B cell (primary cell): Measurements from ENCODE around the gene MED8. TPM values are rescaled to one million over a fixed set of nuclear protein-coding genes. Genes with fewer than 3 reads are reported as not detected.

Experiments used
- ATAC-seq: fragments of 200-7000 bp; cut with Tn5 transposase; one replicate; pipeline ENCODE4 v1.10.0; 2021; ENCODE audit warnings: low read depth, mild to moderate bottlenecking, moderate number of reproducible peaks, moderate library complexity
- CTCF ChIA-PET: fragments of 350-600 bp; sonication (Branson Sonifier 250); formaldehyde crosslinking; loops from one replicate; lab custom pipeline; 2021; ENCODE audit warnings: antibody characterized with exemption, inconsistent platforms; lab: Charles Lee
- POLR2A ChIA-PET: fragments of 350-600 bp; sonication (Branson Sonifier 250); formaldehyde crosslinking; loops from one replicate; lab custom pipeline; 2021; ENCODE audit warnings: antibody characterized with exemption; lab: Charles Lee
- DNase-seq: peaks from one replicate; pipeline ENCODE4 v3.0.0; 2013
- H2AFZ ChIP-seq: 2 replicates; pipeline ENCODE4 v1.6.1; 2012; ENCODE audit warnings: mild to moderate bottlenecking, low read depth, low read length; ENCODE audit not compliant: insufficient read depth, poor library complexity, severe bottlenecking
- H3K27ac ChIP-seq, 2 donors: 1 replicate in 1 of 2; 2 replicates in 1 of 2; pipeline ENCODE4 v1.5.1; 2012 to 2013; ENCODE audit warnings: low read length in 2 of 2, mild to moderate bottlenecking in 2 of 2, moderate library complexity in 1 of 2
- H3K27me3 ChIP-seq, 4 experiments: fragments of 200-600 bp in 1 of 4; sonication (generic) in 1 of 4; replicated peaks in 1 of 4; 1 replicate in 2 of 4; 2 replicates in 2 of 4; pipeline versions ENCODE4 v1.6.1 to v1.7.0; 2013 to 2016; ENCODE audit warnings: low read length in 3 of 4, mild to moderate bottlenecking in 2 of 4, mixed read lengths in 1 of 4, moderate library complexity in 1 of 4; ENCODE audit not compliant: insufficient read depth in 4 of 4, control insufficient read depth in 3 of 4; ENCODE audit errors: control extremely low read depth in 1 of 4
- H3K36me3 ChIP-seq, 2 experiments: replicated peaks in 1 of 2; 1 replicate in 1 of 2; 2 replicates in 1 of 2; pipeline versions ENCODE4 v1.6.1 to v1.7.1; 2013; ENCODE audit warnings: low read length in 1 of 2; ENCODE audit not compliant: insufficient read depth in 2 of 2, control insufficient read depth in 1 of 2; ENCODE audit errors: control extremely low read depth in 1 of 2, extremely low read depth in 1 of 2
- H3K4me1 ChIP-seq, 2 donors: fragments of 200-600 bp in 1 of 2; sonication (generic) in 1 of 2; 1 replicate in 1 of 2; 2 replicates in 1 of 2; pipeline versions ENCODE4 v1.5.1 to v1.6.1; 2013 to 2017; ENCODE audit warnings: low read length in 2 of 2; ENCODE audit not compliant: control insufficient read depth in 2 of 2, insufficient read depth in 2 of 2
- H3K4me2 ChIP-seq: replicated peaks from 2 replicates; pipeline ENCODE3; 2012; ENCODE audit warnings: mild to moderate bottlenecking, low read depth, low read length; ENCODE audit not compliant: poor library complexity, severe bottlenecking
- H3K4me3 ChIP-seq, 5 experiments: fragments of 200-600 bp in 1 of 5; sonication (generic) in 1 of 5; 1 replicate in 3 of 5; 2 replicates in 2 of 5; pipeline versions ENCODE4 v1.5.1 to v1.7.0; 2011 to 2016; ENCODE audit warnings: low read length in 4 of 5, mild to moderate bottlenecking in 4 of 5, low read depth in 2 of 5, control low read depth in 1 of 5, moderate library complexity in 1 of 5; ENCODE audit not compliant: insufficient read depth in 1 of 5; ENCODE audit errors: control extremely low read depth in 1 of 5, extremely low read depth in 1 of 5
- H3K79me2 ChIP-seq: fragments of 200-600 bp; sonication (generic); one replicate; pipeline ENCODE4 v1.6.0; 2016; ENCODE audit warnings: low read length; ENCODE audit not compliant: control insufficient read depth, insufficient read depth
- H3K9ac ChIP-seq: fragments of 200-600 bp; sonication (generic); 2 replicates; pipeline ENCODE4 v1.6.1; 2017; ENCODE audit warnings: mild to moderate bottlenecking, low read length, moderate library complexity
- H3K9me3 ChIP-seq, 3 donors: one replicate each; pipeline versions ENCODE4 v1.6.1 to v1.7.1; 2013; ENCODE audit warnings: low read length in 2 of 3; ENCODE audit not compliant: control insufficient read depth in 2 of 3, insufficient read depth in 1 of 3; ENCODE audit errors: control extremely low read depth in 1 of 3
- H4K20me1 ChIP-seq: 2 replicates; pipeline ENCODE4 v1.6.0; 2012; ENCODE audit warnings: mild to moderate bottlenecking, low read length; ENCODE audit not compliant: insufficient read depth, control insufficient read depth, poor library complexity, severe bottlenecking
- H3K27ac Mint-ChIP-seq: one replicate; pipeline ENCODE4 v1.8.0; 2021; ENCODE audit warnings: mixed read lengths
- H3K27me3 Mint-ChIP-seq: one replicate; pipeline ENCODE4 v1.8.0; 2021; ENCODE audit warnings: mixed read lengths
- H3K4me1 Mint-ChIP-seq: one replicate; pipeline ENCODE4 v1.8.0; 2021; ENCODE audit warnings: mixed read lengths
- H3K4me3 Mint-ChIP-seq: one replicate; pipeline ENCODE4 v1.8.0; 2021; ENCODE audit warnings: mixed read lengths
- H3K9me3 Mint-ChIP-seq: one replicate; pipeline ENCODE4 v1.8.0; 2022; ENCODE audit warnings: mixed read lengths; ENCODE audit not compliant: insufficient read depth
- EZH2 ChIP-seq: IDR thresholded peaks from 2 replicates; pipeline ENCODE4 v1.6.1; 2012; ENCODE audit warnings: borderline replicate concordance, low read depth, mild to moderate bottlenecking, moderate library complexity, low read length; ENCODE audit not compliant: insufficient read depth, poor library complexity, severe bottlenecking
- WGBS: methylation state at CpG from one replicate; pipeline ENCODE4 v1.1.5; 2013; ENCODE audit warnings: missing lambda C conversion rate; ENCODE audit not compliant: insufficient coverage; 5-methylcytosine and 5-hydroxymethylcytosine counted together
- intact Hi-C: fragments of 100-400 bp; cut with micrococcal nuclease; formaldehyde crosslinking; loops from one replicate; pipeline ENCODE4 v1.10.0; 2022
- polyA plus RNA-seq: library from polyadenylated mRNA; depleted of rRNA; stranded (reverse); fragments of >200 nt; gene quantifications from 2 replicates; pipeline ENCODE4 v1.2.3, GENCODE V29; 2012
- total RNA-seq, 2 donors: library from RNA; stranded (reverse); fragments of 120-200 nt in 1 of 2; gene quantifications; 1 replicate in 1 of 2; 2 replicates in 1 of 2; pipeline versions ENCODE4 v1.2.3 to v1.2.4, GENCODE V29; 2013 to 2022
- TF ChIP-seq, protein P1 (sequence below): fragments of 200-600 bp; IDR thresholded peaks from one replicate; pipeline ENCODE4 v1.8.0; 2022; ENCODE audit warnings: antibody characterized with exemption, mild to moderate bottlenecking

MED8 gene
- total and polyA plus RNA-seq, 2 donors (not counting 1 experiment from before 2014, with no cell fraction given), result 12.0 to 30.0 TPM

DNA sequence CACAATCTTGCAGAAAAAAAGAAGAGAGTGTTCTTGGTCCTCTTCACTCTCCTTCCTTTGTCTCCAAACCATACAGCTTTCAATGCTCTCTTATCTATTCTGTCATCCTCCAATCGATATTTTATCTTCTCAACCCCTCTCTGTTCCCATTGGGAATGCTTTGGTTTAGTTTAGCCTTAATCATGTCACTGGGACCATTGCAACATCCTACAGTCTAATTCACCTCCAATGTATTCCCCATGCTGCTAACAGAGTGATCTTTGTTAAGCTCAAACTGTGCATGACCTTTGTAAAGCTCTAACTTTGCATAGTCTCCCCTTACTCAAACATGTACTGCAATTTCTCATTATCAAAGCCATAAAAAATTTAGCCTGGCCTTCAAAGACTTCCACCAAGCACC lies 49.0 kb downstream of the MED8 start:
- Histone ChIP-seq H4K20me1 (no peaks in the 10 kb centered on the region), H2AFZ (no peak overlapping the region), H3K36me3 (no peaks in the 10 kb centered on the region), H3K4me1 (no peaks in the 10 kb centered on the region), H3K79me2 (no peaks in the 10 kb centered on the region), H3K9me3 (no peaks in the 10 kb centered on the region), H3K4me3 (no peak overlapping the region), H3K4me2 (no peak overlapping the region), H3K9ac (no peak overlapping the region), H3K27ac (no peak overlapping the region), H3K27me3 (peaks cover 0 to 3% (median 0%) of the 10 kb centered on the region in 4 experiments)
- H3K4me3 Mint-ChIP-seq, result no peak overlapping the region
- WGBS, result no CpG with 5 or more reads among the region's 1 CpG
- ChIA-PET CTCF (interaction anchor here (1.0 kb wide), 1 partner anchor 74 kb away, joined by 3 read pairs; no protein-coding TSS in a partner anchor), POLR2A (no interaction called here)
- intact Hi-C loops, result no loop called here
- H3K27me3 Mint-ChIP-seq, result no peaks in the 10 kb centered on the region
- ATAC-seq (no peak), DNase-seq (no peak)
- H3K9me3 Mint-ChIP-seq, result no peaks in the 10 kb centered on the region
- no peak overlapping the region for H3K27ac Mint-ChIP-seq
- no peaks in the 10 kb centered on the region for H3K4me1 Mint-ChIP-seq
- TF ChIP-seq, protein P1, sequence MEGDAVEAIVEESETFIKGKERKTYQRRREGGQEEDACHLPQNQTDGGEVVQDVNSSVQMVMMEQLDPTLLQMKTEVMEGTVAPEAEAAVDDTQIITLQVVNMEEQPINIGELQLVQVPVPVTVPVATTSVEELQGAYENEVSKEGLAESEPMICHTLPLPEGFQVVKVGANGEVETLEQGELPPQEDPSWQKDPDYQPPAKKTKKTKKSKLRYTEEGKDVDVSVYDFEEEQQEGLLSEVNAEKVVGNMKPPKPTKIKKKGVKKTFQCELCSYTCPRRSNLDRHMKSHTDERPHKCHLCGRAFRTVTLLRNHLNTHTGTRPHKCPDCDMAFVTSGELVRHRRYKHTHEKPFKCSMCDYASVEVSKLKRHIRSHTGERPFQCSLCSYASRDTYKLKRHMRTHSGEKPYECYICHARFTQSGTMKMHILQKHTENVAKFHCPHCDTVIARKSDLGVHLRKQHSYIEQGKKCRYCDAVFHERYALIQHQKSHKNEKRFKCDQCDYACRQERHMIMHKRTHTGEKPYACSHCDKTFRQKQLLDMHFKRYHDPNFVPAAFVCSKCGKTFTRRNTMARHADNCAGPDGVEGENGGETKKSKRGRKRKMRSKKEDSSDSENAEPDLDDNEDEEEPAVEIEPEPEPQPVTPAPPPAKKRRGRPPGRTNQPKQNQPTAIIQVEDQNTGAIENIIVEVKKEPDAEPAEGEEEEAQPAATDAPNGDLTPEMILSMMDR, result no peak
- no peak for TF ChIP-seq EZH2

DNA sequence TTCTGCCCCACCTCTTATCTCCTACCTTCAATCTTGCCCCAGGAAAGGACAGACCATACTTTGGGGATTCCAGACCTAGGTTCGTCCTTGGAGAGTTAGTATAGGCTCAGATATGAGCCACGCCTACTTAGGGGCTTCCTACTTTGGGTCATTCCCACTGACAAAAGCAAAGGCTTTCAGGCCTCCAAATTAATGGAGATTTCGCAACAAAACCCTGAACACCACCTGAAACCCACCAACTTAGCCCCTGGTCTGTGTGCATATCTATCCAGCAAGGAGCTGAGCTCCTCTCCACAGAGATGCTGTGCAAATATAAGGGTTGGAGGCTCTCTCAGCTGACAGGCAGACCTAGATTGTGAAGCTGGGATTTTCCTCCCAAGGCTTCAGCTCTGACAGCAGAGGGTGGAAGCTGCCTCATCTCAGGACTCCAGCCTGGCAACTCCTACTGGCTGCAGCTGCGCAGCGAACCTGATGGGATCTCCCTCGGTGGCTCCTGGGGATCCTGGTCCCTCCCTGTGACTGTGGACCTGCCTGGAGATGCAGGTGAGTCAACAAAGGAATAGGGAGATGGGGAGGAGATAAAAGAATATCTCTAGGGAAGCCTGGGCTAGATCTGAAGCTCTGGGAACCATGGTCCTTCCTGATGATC lies 49.9 kb downstream of the MED8 start:
- Histone ChIP-seq H2AFZ (no peak overlapping the region), H3K79me2 (no peaks in the 10 kb centered on the region), H3K4me2 (no peak overlapping the region), H3K36me3 (no peaks in the 10 kb centered on the region), H3K27me3 (peaks cover 0 to 3% (median 0%) of the 10 kb centered on the region in 4 experiments), H3K4me1 (no peaks in the 10 kb centered on the region), H3K27ac (no peak overlapping the region), H4K20me1 (no peaks in the 10 kb centered on the region), H3K4me3 (no peak overlapping the region), H3K9ac (no peak overlapping the region), H3K9me3 (no peaks in the 10 kb centered on the region)
- Mint-ChIP-seq H3K4me3 (no peak overlapping the region), H3K9me3 (no peaks in the 10 kb centered on the region), H3K4me1 (no peaks in the 10 kb centered on the region), H3K27ac (no peak overlapping the region), H3K27me3 (no peaks in the 10 kb centered on the region)
- no peak for DNase-seq
- POLR2A ChIA-PET, result no interaction called here
- no peak for ATAC-seq
- TF ChIP-seq EZH2, result no peak
- CTCF ChIA-PET, result interaction anchor here (1.0 kb wide), 1 partner anchor 75 kb away, joined by 3 read pairs; no protein-coding TSS in a partner anchor
- 92% methylated on average over 5 of the region's 6 CpGs for WGBS
- intact Hi-C loops, result no loop called here
